Occipital lobe (tissue), 2 donors: ENCODE results near the gene FAM184A. TPM values are rescaled to one million over a fixed set of nuclear protein-coding genes. Genes with fewer than 3 reads are reported as not detected.
"Not testable (repeated sequence)": the region's sequence is repeated elsewhere in the genome, so short reads cannot be mapped to it uniquely, and the experiment has no call there.

Experiments
- DNase-seq: peaks from one replicate; lab custom pipeline; 2025; lab: John Stamatoyannopoulos, UW
- total RNA-seq: library from RNA; depleted of rRNA; stranded (reverse); fragments of >200 nt; gene quantifications from one replicate; pipeline ENCODE4 v1.2.3, GENCODE V29; 2014

The FAM184A gene, protein sequence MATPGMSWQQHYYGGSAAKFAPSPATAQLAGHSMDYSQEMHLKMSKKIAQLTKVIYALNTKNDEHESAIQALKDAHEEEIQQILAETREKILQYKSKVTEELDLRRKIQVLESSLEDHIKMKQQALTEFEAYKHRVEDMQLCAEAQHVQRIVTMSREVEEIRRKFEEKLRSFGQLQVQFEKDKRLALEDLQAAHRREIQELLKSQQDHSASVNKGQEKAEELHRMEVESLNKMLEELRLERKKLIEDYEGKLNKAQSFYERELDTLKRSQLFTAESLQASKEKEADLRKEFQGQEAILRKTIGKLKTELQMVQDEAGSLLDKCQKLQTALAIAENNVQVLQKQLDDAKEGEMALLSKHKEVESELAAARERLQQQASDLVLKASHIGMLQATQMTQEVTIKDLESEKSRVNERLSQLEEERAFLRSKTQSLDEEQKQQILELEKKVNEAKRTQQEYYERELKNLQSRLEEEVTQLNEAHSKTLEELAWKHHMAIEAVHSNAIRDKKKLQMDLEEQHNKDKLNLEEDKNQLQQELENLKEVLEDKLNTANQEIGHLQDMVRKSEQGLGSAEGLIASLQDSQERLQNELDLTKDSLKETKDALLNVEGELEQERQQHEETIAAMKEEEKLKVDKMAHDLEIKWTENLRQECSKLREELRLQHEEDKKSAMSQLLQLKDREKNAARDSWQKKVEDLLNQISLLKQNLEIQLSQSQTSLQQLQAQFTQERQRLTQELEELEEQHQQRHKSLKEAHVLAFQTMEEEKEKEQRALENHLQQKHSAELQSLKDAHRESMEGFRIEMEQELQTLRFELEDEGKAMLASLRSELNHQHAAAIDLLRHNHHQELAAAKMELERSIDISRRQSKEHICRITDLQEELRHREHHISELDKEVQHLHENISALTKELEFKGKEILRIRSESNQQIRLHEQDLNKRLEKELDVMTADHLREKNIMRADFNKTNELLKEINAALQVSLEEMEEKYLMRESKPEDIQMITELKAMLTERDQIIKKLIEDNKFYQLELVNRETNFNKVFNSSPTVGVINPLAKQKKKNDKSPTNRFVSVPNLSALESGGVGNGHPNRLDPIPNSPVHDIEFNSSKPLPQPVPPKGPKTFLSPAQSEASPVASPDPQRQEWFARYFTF
- 37.3 TPM for total RNA-seq

DNA sequence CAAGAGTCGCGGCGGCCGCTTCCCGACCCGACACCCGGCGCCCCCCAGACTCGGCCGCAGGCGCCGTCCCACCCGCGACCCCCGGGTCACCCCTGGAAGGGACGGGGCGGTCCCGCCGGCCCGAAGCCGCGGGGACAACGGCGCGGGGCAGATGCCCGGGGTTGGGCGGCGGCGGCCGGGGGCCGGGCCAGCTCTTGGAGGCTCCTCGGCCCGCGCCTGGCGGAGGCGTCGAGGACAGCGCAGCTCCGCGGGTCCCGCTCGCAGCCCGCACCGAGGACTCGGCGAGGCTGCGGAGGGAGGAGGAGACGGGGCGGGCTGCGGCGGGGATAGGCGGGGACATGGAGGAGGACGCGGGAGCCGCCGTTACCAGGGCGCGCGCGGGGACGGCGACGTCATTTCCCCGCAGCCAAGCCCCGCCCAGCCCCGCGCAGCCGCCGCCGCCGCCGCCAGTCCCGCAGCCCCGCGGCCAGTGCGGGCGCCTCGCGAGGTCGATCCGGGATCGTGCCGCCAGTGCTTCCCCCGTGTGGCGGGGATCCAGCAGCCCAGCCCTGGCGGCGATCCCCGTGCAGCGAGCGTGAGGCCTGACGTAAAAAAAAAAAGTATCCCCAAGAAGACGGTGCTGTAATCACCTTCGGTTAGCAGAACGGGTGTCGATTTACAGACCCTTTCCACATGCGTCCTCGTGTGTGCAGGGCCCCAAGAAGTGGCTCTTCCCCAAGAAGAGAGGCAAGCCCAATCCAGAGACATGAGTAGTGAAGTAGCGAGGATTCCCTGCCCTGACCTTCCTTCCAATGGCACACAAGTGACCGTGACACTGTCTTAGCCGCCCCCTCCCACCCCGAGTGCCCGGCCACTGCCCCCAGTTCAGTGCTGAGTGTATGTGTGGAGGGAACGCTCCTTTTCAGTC, at the start of gene FAM184A:
Gene FAM184A (minus strand): TSS at position 289 of the 907 bp plus-strand sequence. CDS start 365 bp downstream, outside the sequence.
- peak; percentile 59 for DNase-seq

DNA sequence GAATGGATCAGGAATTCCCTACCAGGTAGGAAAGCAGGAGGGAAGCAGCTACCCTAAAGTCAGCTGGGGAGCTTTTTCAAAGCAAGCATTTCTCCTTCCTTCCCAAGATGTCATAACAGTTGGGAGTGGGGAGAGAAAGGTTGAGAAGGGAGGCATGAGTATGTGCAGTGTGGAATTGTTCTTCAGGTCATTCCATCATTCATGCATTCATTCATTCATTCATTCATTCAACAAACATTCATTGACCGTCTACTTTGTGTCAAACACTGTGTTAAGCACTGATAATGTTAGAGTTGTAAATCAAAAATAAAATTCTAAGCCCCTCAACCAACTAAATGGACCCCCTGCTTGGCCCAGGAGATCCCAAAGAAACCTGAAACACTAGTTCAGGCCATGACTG, 49.2 kb upstream of the FAM184A start:
- DNase-seq: no peak

DNA sequence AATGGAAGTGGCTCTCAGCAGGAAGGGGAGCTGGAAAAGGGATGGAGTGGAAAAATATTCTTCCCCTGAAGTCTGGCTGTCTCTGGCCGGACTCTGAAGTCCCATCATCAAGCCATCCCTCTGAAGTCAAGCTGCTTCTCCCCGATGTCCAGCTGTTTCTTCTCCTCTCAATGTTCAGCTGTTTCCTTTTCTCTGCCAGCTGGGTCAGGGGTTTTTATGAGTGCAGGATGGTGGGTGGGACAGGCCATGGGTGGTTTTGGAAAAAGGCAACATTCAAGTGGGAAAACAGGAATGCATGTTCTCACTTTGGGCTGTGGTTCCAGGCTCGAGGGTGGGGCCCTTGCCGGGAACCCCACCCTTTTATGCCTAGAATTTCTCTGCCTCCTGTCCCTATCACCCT, 48.4 kb upstream of the FAM184A start:
- no peak for DNase-seq

DNA sequence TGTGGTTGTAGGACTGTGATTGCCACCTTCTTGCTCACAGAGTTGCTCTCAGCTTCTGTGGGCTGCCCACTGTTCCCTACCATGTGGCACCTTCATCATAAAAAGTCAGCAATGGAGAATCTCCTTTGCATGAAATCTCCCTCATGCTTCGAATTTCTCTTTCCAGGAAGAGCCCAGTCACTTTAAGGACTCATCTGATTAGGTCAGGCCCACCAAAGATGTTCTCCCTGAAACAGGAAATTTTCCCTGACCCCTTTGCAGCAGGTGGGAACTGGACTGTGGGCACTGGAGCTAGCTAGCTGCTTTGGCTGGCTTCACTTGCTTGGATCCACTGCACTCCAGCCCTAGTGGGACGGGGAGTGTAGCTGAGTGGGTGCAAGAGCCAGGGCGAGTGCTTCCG, 47.7 kb upstream of the FAM184A start:
- no peak for DNase-seq

DNA sequence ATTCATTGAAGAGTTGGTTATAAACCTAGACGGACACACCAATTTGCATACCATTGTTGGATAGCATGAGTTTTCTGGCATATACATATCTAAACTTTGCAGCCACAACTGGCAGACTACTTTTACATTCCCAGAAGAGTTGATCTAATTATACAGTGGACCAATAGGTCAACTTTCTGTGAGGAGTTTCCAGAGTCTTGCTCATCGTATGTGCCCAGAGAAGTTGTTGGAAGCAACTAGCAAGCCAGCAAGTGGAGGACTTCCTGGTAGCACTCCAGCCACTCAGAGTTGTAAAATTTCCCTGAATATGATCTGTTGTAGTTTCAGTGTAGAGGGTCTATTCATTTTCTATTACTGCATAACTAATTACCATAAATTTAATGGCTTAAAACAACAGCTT, 47.1 kb upstream of the FAM184A start:
- no peak for DNase-seq

DNA sequence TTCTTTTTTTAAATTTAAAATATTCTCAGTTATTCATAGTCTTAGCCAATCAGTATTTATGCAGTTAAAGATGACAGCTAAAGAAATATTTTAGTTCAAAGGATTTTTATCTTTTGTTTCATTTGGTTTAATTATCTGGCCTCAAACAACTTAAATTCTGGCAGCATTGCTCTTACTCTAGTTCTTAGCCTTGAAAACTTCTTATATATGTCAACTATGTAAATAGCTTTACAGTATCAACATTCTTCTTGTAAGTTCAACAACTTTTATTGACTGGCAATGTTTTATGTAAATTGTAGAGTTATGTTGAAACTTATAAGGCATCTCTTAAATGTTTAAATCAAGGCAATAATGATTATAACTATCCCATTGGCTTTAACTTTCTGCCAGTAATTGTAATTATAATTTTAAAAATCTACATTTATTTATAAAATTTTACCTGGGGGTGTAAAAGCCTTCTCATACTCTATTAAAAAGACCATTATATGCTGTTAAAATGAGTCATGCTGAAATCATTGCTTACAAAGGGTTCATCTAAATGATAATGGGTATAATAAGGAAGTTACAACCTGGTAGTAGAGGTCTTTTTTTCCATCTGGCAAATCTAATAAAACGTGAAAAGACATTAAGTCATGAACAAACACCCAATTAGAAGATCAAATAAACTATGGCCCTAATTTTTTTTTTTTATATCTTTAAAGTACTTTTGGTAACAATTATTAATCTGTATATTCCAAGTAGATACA, 45.8 kb upstream of the FAM184A start:
- DNase-seq: no peak

DNA sequence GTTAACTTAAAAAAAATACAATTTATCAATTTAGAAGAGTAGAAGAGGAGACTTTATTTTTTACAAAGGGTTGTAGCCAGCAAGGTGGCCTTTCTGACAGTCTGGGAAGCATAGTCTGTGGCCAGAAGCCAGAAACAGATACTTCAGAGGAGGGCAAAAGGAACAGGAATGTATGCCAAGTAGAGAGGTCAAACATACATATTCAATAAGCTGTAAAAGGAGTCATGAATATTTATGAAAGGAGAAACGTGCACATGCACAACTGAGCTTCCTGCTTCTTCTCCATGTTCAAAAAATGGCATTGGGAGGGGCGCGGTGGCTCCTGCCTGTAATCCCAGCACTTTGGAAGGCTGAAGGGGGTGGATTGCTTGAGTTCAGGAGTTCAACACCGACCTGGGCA, 43.9 kb upstream of the FAM184A start:
- DNase-seq: no peak

DNA sequence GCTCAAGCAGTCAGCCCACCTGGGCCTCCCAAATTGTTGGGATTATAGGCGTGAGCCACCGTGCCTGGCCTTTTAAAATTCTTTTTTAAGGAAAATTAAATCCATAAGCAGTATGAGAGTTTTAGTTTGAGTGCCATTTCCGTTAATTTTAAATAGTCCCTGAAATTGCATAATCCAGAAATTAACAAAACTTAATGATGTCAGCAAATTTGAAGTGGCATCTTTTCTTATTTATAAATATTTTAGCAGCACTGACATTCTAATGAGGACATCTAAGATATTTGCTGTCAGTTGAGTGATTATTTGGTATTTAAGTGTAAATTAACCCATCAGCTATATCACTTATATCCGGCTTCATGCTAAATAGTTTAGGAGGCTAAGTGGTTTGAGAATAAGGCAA, 42.9 kb upstream of the FAM184A start:
- DNase-seq: no peak

DNA sequence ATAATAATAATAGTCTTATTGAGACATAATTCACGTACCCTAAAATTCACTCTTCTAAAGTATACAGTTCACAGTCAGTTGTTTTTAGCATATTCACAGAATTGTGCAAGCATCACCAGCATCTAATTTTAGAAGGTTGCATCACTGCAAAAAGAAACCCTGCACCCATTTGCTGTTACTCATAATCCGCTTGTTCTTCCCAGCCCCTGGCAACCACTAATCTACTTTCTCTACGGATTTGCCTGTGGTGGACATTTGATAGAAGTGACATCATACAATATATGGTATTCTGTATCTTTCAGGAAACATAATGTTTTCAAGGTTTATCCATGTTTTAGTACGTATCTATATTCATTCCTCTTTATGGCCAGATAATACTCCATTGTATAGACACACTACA, 41.5 kb upstream of the FAM184A start:
- no peak for DNase-seq

DNA sequence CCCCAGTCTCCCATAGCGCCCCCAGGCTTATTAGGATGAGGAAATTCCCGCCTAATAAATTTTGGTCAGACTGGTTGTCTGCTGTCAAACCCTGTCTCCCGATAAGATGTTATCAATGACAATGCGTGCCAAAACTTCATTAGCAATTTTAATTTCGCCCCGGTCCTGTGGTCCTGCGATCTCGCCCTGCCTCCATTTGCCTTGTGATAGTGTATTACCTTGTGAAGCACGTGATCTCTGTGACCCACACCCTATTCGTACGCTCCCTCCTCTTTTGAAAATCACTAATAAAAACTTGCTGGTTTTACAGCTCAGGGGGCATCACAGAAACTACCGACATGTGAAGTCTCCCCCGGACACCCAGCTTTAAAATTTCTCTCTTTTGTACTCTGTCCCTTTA, 40.6 kb upstream of the FAM184A start:
- DNase-seq: not testable (repeated sequence)

DNA sequence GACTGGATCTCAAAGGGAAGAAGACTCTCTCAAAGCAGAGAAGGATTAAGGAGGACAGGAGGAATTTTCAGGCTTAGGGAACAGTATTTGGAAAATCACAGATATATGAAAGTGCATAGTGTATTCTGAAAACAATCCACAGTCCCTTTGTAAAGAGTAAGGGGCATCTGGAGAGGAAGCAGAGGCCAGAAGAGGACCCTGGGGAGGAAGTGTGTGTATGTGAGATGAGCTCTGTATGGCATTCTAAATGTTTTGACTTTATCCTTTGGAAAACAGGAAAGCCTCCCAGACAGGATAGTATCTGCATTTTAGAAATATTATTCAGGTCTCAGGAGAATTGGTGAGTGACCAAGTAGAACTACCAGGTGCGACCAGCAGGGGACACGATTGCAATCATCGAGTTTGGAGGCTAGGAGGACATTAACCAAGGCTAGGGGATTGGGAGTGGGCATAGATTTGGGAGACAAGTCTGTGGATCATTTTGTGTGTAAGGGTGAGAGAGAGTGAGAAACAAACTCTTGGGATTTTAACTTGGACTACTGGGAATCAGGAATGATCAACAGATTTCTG, 38.3 kb upstream of the FAM184A start:
- DNase-seq: no peak

DNA sequence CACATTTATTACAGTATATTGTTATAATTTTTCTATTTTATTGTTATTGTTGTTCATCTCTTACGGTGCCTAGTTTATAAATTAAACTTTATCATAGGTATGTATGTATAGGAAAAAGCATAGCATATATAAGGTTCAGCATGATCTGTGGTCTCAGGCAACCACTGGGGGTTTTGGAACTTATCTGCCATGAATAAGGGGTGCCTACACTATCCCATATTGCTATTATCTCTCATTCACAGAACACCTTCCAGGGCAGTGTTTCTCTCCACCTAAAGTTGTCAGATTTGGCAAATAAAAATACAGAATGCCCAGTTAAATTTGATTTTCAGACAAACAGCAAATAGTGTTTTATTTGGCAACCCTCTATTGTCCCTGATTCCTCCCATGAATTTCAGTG, 35.5 kb upstream of the FAM184A start:
- DNase-seq: no peak

DNA sequence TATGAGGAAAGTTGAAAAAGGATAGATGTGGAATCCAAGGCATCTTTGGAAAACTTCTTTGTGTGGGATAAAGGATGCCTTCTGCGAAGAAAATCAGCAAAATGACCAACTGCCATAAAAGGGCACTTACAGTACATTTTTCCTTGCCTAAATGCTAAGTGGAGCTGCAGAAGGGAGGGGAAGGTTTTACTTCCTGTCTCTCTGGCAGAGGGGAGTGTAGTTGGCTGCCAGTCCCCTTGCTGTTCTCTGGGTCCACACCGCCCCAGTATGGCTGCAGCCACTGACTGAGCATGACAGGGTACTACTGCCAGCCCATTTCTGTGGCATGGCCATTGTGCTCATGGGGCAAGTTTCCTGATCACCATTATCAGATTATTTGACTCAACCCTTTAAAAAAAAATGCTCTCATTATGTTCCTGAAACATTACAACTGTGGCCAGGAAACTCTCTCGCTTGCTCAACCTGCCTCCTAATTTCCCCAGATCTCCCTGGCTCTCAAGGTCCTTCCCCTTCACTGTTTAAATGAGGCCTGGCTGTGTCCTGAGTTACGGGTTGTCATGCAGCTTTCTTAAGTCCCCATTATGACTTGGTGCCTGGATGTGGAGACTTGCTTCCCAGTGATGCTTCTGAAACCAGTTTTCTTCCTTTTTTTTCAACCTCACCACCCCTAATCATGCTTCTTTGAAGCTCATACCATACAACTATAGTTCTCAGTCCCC, 34.5 kb upstream of the FAM184A start:
- no peak for DNase-seq

DNA sequence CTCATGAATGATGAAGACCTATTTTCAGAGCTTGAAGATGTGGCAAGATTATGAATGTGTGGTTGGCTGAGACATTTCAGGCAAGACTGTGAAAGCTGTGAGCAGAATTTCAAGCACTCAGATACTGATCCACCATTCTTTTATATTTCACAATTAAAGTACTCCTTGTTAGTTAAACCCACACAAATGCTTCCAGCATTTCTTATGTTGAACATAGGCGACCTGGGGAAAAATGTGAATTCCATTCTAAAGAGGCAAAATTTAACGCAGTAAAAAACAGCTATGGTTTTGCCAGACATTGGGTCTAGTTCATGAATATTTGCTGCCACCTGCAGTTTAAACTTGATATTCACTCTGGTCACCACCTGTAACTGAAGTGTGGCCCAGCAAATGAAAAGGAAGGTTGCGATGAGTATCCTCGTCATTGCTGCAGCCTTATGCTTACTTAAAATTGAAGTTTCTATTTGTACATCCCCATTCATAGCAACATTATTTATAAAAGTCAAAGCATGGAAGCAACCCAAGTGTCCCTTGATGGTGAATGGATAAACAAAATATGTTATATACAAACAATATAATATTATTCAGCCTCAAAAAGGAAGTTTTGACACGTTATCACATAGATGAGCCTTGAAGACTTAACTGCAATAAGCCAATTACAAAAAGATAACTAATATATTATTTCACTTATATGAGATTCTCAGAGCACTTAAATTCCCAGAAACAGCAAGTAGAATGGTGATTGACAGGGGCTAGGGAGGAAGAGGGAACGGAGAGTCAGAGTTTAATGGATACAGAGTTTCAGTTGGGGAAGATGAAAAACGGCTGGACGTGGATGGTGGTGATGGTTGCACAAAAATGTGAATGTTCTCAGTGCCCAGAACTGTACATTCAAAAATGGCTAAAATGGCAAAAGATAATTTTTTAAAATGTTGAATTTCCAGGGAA, 32.4 kb upstream of the FAM184A start:
- DNase-seq: no peak

DNA sequence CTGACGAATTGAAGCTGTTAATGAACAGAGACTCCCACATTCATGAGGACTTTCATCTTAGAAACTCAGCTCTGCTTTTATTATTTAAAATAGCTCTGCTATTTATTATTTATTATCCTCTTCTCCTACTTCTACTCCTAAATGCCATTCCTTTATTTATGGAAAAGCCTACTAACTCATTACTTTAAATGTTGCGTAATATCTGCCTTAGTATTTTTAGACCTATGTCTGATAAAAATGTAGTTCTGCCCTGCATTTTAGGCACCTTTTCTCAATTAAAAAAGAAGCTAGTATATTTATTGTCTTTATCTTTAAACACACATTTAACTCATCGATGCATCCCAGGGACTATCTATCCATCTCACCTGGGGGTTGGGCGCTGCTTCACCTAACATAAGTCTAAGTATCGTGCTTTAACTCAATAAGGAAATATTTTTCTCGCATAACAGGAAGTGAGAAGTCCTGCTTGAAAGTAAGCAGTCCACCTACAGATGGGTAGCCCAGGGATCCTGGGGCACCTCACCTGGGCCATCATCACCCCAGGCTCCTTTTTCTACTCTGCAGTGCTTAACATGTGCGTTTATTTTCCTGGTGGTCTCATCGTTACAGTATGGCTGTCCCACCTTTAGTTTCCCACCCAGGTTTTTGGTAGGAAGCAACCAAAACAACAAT, 31.3 kb upstream of the FAM184A start:
- no peak for DNase-seq

DNA sequence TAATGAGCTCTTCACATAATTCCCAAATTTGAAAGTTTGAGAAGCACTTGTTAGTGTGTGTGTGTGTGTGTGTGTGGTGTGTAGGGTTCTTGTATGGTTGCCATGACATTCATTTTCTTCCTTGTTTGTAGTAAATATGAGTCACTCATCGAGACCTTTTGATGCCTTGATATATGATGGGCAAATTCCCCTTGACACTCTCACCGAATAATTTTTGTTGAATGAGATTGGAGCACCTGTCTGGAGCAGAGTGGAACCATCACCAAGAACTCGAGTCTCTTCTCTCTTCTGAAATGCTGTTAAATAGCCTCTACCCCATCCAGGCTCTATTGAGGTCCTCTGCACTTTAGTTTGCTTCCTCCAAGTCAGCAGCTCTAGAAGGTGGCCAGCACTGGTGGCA, 29.6 kb upstream of the FAM184A start:
- DNase-seq: no peak

DNA sequence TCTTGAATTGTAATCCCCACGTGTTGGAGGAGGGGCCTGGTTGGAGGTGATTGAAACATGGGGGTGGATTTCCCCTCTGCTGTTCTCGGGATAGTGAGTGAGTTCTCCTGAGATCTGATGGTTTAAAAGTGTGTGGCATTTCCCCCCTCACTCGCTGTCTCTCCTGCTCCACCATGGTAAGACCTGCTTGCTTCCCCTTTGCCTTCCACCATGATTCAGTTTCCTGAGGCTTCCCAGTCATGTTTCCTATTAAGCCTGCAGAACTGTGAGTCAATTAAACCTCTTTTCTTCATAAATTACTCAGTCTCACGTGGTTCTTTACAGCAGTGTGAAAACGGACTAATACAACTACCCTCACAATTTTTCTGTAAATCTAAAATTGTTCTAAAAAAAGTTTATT, 26.8 kb upstream of the FAM184A start:
- no peak for DNase-seq

DNA sequence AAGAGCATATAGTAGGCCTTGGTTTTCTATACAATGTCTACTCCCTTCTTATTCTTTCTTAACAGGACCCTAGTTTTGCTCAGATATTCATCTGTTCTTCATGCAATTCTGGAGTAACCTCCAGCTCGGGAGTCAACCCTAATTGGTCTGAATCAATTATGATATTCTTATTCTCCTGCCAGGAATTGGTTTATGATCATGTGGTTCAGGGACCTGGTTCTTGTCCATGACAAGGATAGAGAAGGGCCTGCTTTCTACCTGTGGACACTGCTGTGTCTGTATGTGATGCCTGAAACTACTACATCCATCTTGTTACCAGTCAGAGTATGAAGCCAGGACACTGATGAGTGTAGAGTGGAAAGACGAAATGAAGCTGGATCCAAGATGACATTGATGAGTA, 24.4 kb upstream of the FAM184A start:
- DNase-seq: no peak
